GM12891 (cell line): ENCODE data around the gene ZNF792.
"Not testable (repeated sequence)": the region's sequence is repeated elsewhere in the genome, so short reads cannot be mapped to it uniquely, and the experiment has no call there.

Experiments
- DNase-seq: peaks from one replicate; pipeline ENCODE4 v3.0.0; 2011; ENCODE audit warnings: low spot score; ENCODE audit not compliant: insufficient read length
- FAIRE-seq: peaks from 2 replicates; lab custom pipeline; 2011; peaks lifted over from hg19 to GRCh38; lab: Jason Lieb, UNC
- PAX5 ChIP-seq: IDR thresholded peaks from 2 replicates; pipeline ENCODE4 v1.6.1; 2011; ENCODE audit warnings: low read length, moderate library complexity, mild to moderate bottlenecking; ENCODE audit not compliant: insufficient read depth, severe bottlenecking
- POLR2A ChIP-seq: IDR thresholded peaks from 2 replicates; pipeline ENCODE4 v1.6.1; 2011; ENCODE audit warnings: low read depth, low read length, control low read depth
- POLR2AphosphoS5 ChIP-seq: IDR thresholded peaks from 2 replicates; pipeline ENCODE4 v1.6.1; 2011; ENCODE audit warnings: low read depth, low read length, control low read depth
- POU2F2 ChIP-seq: IDR thresholded peaks from 2 replicates; pipeline ENCODE4 v1.6.1; 2011; ENCODE audit warnings: low read depth, mild to moderate bottlenecking, control low read depth, low read length, moderate library complexity
- SPI1 ChIP-seq: IDR thresholded peaks from 2 replicates; pipeline ENCODE4 v1.6.1; 2011; ENCODE audit warnings: low read depth, low read length, control low read depth
- TAF1 ChIP-seq: IDR thresholded peaks from 2 replicates; pipeline ENCODE4 v1.6.1; 2011; ENCODE audit warnings: low read depth, low read length, control low read depth

ZNF792 gene

DNA sequence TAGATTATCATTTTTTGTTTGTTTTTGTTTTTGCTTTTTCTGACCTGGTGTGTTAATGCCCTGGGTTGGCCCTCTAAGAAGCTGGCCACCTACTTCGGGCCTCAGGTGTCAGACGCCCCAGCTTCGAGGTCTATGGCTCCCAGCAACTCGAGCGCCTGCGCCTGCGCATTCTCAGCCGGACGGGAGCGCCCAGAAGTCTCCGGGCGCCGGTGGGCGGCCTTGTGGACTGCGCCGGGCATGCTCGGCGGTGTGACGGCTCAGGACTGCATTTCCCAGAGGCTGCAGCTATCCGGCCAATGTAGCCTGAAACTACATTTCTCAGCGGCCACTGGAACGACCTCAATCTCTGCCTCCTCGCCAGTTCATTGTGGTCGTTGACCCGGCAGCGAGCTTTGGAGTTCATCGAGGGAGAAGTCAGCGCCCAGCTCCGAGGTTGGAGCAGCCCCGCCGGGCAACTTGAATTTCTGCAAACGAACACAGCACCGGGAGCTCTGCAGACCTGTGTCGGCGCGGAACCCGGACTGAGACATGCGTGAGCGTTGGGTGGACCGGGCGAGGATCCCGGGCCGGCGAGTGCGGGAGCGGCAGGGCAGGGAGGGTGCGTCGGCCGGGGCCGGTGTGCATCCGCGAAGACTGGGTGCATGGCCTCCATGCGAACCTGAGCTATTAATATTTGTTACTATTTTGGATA lies 37.2 kb downstream of the ZNF792 start, which contains the start of gene ZNF30:
ZNF30 (plus strand) TSS at position 219 of the 691 bp plus-strand sequence. CDS start 3,045 bp downstream, outside the sequence.
- FAIRE-seq, result peak; percentile 87
- peak; percentile 95 for DNase-seq
- no peak for TF ChIP-seq POLR2AphosphoS5

- FAIRE-seq, result no peak
- no peak for DNase-seq
- TF ChIP-seq POU2F2, result no peak
- no peak for TF ChIP-seq POLR2AphosphoS5
- TF ChIP-seq SPI1, result no peak
- no peak for TF ChIP-seq POLR2A
- no peak for TF ChIP-seq PAX5
These were observed 37.7 kb downstream of the ZNF792 start for GRCh38 chr19:34926361-34926684.

DNA sequence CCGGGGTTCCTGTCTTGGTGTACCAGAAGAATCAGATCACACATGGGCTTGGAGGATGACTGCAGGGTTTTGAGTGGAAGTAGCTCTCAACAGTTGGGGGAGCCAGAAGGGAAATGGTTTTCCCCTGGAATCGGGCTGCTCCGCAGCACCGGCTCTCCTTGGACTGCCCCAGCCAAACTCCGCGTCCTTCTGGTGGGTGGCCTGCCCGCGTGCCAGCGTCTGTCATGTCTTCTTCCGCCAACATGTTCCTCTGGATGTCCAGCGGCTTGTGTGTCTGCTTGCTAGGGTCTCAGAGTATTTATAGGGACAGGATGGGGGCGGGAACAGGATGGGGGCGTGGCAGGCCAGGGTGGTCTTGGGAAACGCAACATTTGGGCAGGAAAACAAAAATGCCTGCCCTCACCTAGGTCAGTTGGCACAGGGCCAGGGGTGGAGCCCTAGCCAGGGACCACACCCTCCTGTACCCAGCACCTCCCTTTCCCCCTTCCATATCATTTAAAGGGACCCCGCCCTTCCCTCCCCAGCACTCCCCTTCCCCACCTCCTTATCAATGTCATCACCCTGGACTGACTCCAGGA lies 38.7 kb downstream of the ZNF792 start:
- TF ChIP-seq SPI1, result no peak
- TF ChIP-seq POLR2AphosphoS5, result no peak
- no peak for TF ChIP-seq TAF1
- no peak for TF ChIP-seq POLR2A
- no peak for TF ChIP-seq POU2F2
- TF ChIP-seq PAX5, result no peak
- no peak for FAIRE-seq
- no peak for DNase-seq

DNA sequence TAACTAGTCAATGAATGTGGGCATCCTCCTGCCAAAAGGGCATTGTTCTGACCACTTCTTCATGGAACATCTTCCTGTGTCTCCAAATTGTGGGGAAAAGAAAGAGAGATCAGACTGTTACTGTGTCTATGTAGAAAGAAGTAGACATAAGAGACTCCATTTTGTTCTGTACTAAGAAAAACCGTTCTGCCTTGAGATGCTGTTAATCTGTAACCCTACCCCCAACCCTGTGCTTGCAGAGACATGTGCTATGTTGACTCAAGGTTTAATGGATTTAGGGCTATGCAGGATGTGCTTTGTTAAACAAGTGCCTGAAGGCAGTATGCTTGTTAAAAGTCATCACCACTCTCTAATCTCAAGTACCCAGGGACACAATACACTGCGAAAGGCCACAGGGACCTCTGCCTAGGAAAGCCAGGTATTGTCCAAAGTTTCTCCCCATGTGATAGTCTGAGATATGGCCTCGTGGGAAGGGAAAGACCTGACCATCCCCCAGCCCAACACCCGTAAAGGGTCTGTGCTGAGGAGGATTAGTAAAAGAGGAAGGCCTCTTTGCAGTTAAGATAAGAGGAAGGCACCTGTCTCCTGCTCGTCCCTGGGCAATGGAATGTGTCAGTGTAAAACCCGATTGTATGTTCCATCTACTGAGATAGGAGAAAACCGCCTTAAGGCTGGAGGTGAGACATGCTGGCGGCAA lies 43.8 kb downstream of the ZNF792 start:
- FAIRE-seq, DNase-seq: not testable (repeated sequence)

DNA sequence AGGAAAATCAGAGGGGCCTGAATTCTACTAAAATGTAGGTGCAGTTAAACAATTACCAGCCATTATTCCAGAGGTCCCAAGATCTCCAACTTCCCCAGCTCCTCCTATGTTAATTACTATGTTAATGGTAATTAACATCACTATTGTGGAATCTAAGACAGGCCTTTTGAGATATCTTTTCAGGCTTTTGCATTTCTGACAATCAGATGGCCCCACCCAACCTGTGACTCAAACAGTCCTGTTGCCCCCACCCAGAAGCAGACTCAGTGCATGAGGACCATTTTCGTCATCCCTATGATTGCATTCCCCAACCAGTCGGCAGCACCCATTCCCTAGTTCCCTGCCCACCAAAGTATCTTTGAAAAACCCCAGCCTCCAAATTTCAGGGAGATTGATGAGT lies 45.8 kb downstream of the ZNF792 start:
- TF ChIP-seq POLR2AphosphoS5 (no peak), POU2F2 (no peak), TAF1 (no peak), SPI1 (no peak), PAX5 (no peak), POLR2A (no peak)
- FAIRE-seq (no peak), DNase-seq (no peak)

DNA sequence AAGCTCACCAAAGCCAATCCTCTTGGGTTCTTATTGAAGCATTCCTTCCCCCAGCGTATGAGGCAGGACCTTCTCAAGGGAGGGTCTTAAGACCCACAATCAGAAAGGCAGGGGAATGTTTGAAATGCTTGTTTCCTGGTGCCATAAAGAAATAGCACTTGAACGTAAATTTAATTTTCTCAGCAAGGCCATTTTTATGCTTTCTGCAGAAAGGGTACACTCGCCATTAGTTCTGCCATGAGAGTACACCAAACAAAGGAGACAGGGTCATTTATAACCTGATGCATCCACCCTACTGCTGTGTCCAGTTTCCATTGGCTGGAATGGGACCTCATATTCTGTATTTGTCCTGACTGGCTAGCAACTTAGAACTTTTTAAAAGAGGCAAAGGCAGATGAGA lies 46.9 kb downstream of the ZNF792 start:
- DNase-seq, FAIRE-seq: not testable (repeated sequence)

DNA sequence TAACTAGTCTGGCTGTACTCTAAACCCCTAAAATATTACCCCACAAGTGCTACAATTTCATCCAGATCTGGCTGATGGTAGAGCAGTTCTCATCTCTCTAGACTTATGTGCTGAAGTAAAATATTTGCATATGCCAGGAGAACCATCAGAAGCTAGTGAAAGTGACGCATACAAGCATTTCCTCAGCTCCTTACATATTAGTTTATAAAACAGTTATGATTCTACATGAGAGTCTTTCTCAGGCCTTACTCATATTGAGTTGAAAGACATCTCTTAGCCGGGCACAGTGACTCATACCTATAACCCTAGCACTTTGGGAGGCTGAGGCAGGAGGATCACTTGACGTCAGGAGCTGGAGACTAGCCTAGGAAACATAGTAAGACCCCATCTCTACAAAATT lies 53.3 kb downstream of the ZNF792 start:
- FAIRE-seq (no peak), DNase-seq (no peak)
- no peak for TF ChIP-seq TAF1
- no peak for TF ChIP-seq POU2F2
- no peak for TF ChIP-seq PAX5
- no peak for TF ChIP-seq POLR2A
- TF ChIP-seq POLR2AphosphoS5, result no peak
- TF ChIP-seq SPI1, result no peak
